ENCODE data around the gene C3AR1. TPM values are rescaled to one million over a fixed set of nuclear protein-coding genes. Genes with fewer than 3 reads are reported as not detected.

The C3AR1 gene
- total and polyA plus RNA-seq, 4 donors, result 1.5 to 8.8 (median 5.0) TPM

DNA sequence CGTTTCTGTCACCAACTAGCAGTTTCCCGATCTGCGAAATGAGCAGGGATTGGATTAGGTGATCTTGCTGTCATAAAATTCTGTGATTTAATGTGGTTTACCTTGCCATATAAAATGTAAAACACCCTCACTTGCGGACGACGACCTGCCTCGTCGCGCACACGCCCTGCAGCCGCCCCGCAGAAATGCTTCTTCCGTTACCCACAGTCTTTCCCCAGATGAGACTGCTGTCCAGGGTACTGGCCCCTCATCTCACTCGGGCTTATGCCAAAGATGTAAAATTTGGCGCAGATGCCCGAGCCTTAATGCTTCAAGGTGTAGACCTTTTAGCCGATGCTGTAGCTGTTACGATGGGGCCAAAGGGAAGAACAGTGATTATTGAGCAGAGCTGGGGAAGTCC is 51.3 kb downstream of the C3AR1 start:
- peaks cover 0 to 6% (median 2%) of the 10 kb centered on the region in 4 donors for H3K4me1 ChIP-seq (ENCODE audit: control insufficient read depth in 4 of 4, insufficient read depth in 4 of 4, low read length in 3 of 4)
- no peak overlapping the region for H3K4me3 ChIP-seq (ENCODE audit: low read depth in 1 of 3, low read length in 3 of 3)
- WGBS, result 53% methylated on average over 18 of the region's 18 CpGs
- DNase-seq (ENCODE audit: low spot score), result no peak
- no peak overlapping the region for H3K27ac ChIP-seq (ENCODE audit: low read depth in 1 of 2, low read length in 2 of 2)
- no peaks in the 10 kb centered on the region for H3K36me3 ChIP-seq (ENCODE audit: control insufficient read depth in 4 of 4, insufficient read depth in 3 of 4, low read depth in 1 of 4, low read length in 3 of 4)
- no peak overlapping the region for H3K9ac ChIP-seq (ENCODE audit: low read depth in 1 of 2, low read length in 2 of 2)
- TF ChIP-seq RXRA (IDR thresholded peaks at IDR 0.05), result no peak
- no peak for TF ChIP-seq HNF4G (IDR thresholded peaks at IDR 0.05)
- TF ChIP-seq GABPA (IDR thresholded peaks at IDR 0.05 in 1 of 2, conservative IDR thresholded peaks at IDR 0.05 in 1 of 2), result no peak
- TF ChIP-seq REST (IDR thresholded peaks at IDR 0.05), result peak; percentile 22
- TF ChIP-seq RAD21 (IDR thresholded peaks at IDR 0.05), result no peak
- peaks cover 0 to 7% (median 3%) of the 10 kb centered on the region in 4 donors for H3K27me3 ChIP-seq (ENCODE audit: control insufficient read depth in 4 of 4, insufficient read depth in 4 of 4, low read length in 3 of 4)
- H3K9me3 ChIP-seq (ENCODE audit: control insufficient read depth in 4 of 4, low read length in 3 of 4), result no peaks in the 10 kb centered on the region

- Histone ChIP-seq H3K9ac (ENCODE audit: low read depth in 1 of 2, low read length in 2 of 2) (no peak overlapping the region), H3K4me3 (ENCODE audit: low read depth in 1 of 3, low read length in 3 of 3) (no peak overlapping the region), H3K27ac (ENCODE audit: low read depth in 1 of 2, low read length in 2 of 2) (no peak overlapping the region), H3K36me3 (ENCODE audit: control insufficient read depth in 4 of 4, insufficient read depth in 3 of 4, low read depth in 1 of 4, low read length in 3 of 4) (no peaks in the 10 kb centered on the region), H3K27me3 (ENCODE audit: control insufficient read depth in 4 of 4, insufficient read depth in 4 of 4, low read length in 3 of 4) (no peaks in the 10 kb centered on the region), H3K9me3 (ENCODE audit: control insufficient read depth in 4 of 4, low read length in 3 of 4) (no peaks in the 10 kb centered on the region), H3K4me1 (ENCODE audit: control insufficient read depth in 4 of 4, insufficient read depth in 4 of 4, low read length in 3 of 4) (no peaks in the 10 kb centered on the region)
- DNase-seq (ENCODE audit: low spot score), result no peak
- TF ChIP-seq HNF4G (IDR thresholded peaks at IDR 0.05) (no peak), HNF4A (conservative IDR thresholded peaks at IDR 0.05) (no peak)
- TF ChIP-seq, protein P1, sequence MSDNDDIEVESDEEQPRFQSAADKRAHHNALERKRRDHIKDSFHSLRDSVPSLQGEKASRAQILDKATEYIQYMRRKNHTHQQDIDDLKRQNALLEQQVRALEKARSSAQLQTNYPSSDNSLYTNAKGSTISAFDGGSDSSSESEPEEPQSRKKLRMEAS (IDR thresholded peaks at IDR 0.05), result no peak
- 85% methylated on average over 7 of the region's 7 CpGs for WGBS
These were observed 53.4 kb downstream of the C3AR1 start for GRCh38 chr12:8012651-8013309.

DNA sequence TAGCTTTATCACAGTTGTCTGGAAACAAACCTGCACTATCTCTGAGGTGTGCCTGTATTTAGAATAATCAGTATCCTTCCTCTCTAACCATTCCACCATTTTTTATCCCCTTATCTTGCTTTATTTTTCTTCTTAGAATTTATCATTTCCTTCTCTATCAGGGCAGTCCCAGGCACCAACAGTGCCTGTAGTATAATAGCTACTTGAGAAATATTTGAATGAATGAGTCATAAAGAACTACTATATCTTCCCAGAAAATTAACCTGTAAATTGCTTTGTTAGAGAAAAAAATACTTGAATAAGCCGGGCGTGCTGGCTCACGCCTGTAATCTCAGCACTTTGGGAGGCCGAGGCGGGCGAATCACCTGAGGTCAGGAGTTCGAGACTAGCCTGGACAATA is 54.8 kb downstream of the C3AR1 start:
- no peaks in the 10 kb centered on the region for H3K4me1 ChIP-seq (ENCODE audit: control insufficient read depth in 4 of 4, insufficient read depth in 4 of 4, low read length in 3 of 4)
- no peak overlapping the region for H3K27ac ChIP-seq (ENCODE audit: low read depth in 1 of 2, low read length in 2 of 2)
- DNase-seq (ENCODE audit: low spot score), result no peak
- H3K36me3 ChIP-seq (ENCODE audit: control insufficient read depth in 4 of 4, insufficient read depth in 3 of 4, low read depth in 1 of 4, low read length in 3 of 4), result no peaks in the 10 kb centered on the region
- H3K4me3 ChIP-seq (ENCODE audit: low read depth in 1 of 3, low read length in 3 of 3), result no peak overlapping the region
- 89% methylated on average over 7 of the region's 7 CpGs for WGBS
- H3K9me3 ChIP-seq (ENCODE audit: control insufficient read depth in 4 of 4, low read length in 3 of 4), result no peaks in the 10 kb centered on the region
- TF ChIP-seq, protein P2, sequence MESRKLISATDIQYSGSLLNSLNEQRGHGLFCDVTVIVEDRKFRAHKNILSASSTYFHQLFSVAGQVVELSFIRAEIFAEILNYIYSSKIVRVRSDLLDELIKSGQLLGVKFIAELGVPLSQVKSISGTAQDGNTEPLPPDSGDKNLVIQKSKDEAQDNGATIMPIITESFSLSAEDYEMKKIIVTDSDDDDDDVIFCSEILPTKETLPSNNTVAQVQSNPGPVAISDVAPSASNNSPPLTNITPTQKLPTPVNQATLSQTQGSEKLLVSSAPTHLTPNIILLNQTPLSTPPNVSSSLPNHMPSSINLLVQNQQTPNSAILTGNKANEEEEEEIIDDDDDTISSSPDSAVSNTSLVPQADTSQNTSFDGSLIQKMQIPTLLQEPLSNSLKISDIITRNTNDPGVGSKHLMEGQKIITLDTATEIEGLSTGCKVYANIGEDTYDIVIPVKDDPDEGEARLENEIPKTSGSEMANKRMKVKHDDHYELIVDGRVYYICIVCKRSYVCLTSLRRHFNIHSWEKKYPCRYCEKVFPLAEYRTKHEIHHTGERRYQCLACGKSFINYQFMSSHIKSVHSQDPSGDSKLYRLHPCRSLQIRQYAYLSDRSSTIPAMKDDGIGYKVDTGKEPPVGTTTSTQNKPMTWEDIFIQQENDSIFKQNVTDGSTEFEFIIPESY (IDR thresholded peaks at IDR 0.05), result no peak
- no peak for TF ChIP-seq JUND (IDR thresholded peaks at IDR 0.05)
- TF ChIP-seq CTCF (IDR thresholded peaks at IDR 0.05; ENCODE audit: low read depth, low read length, missing input control), result no peak
- no peak for TF ChIP-seq NR2F2 (IDR thresholded peaks at IDR 0.05)
- no peak for TF ChIP-seq TAF1 (conservative IDR thresholded peaks at IDR 0.05)
- TF ChIP-seq REST (IDR thresholded peaks at IDR 0.05), result no peak
- no peak for TF ChIP-seq HNF4G (IDR thresholded peaks at IDR 0.05)
- TF ChIP-seq YY1 (IDR thresholded peaks at IDR 0.05), result no peak
- no peak for TF ChIP-seq GABPA (IDR thresholded peaks at IDR 0.05 in 1 of 2, conservative IDR thresholded peaks at IDR 0.05 in 1 of 2)
- TF ChIP-seq, protein P1 (IDR thresholded peaks at IDR 0.05), result no peak
- TF ChIP-seq EGR1 (IDR thresholded peaks at IDR 0.05; ENCODE audit: low read depth in 2 of 2), result no peak
- no peak for TF ChIP-seq FOXA2 (IDR thresholded peaks at IDR 0.05)
- TF ChIP-seq RAD21 (IDR thresholded peaks at IDR 0.05), result no peak
- H3K27me3 ChIP-seq (ENCODE audit: control insufficient read depth in 4 of 4, insufficient read depth in 4 of 4, low read length in 3 of 4), result no peaks in the 10 kb centered on the region
- no peak overlapping the region for H3K9ac ChIP-seq (ENCODE audit: low read depth in 1 of 2, low read length in 2 of 2)

Data from liver (tissue), 9 donors.